Measurements from ENCODE around the gene ZIC3. TPM values are rescaled to one million over a fixed set of nuclear protein-coding genes. Genes with fewer than 3 reads are reported as not detected.
A peak's percentile ranks its signal among the peaks of the same experiment; 100 is the strongest.
"Not testable (repeated sequence)": the region's sequence is repeated elsewhere in the genome, so short reads cannot be mapped to it uniquely, and the experiment has no call there.

Gene ZIC3
- not detected in 2 replicates for total RNA-seq (2014; rRNA removed; shearing (Covaris generic))

DNA sequence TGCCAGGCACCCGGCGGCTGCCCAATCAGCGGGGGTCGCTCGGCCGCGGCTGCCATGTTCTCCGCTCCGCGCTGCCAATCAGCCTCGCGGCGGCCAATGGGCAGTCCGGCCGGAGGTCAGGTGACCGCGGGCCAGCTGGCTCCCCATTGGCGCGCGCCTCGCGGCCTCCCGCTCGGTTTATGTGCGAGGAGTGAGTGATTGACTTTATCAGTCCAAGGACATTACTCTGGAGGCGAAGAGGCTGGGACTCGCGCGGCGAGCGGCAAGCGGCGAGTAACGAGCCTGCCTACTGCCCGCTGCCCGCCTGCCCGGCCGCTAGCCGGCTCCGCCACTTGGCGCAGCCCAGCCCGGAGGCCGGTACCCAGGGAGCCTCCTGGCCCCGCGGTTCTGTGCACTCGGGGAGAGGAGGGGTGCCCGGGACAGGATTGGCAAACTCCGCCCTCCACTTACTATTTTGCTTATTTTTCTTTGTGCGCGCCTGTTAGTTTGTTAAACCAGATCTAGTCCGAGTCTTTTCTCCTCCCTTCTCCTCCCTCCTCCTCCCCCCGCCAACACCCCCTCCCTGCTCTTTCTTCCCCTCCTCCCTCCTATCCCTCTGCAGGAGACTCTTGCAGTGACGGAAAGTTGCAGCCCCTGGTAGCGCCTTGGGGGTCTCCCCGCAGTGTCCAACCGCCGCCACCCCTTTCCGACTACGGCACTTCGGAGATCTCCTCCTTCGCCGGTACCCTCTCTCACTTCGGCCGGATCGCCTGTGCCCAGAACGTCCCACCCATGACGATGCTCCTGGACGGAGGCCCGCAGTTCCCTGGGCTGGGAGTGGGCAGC is at the start of gene ZIC3:
Gene ZIC3, plus strand, starts transcription at position 207 of the 825 bp plus-strand sequence. Its CDS starts 565 bp downstream, at position 772.
- peak; percentile 36 for DNase-seq (ENCODE audit: low read depth)

DNA sequence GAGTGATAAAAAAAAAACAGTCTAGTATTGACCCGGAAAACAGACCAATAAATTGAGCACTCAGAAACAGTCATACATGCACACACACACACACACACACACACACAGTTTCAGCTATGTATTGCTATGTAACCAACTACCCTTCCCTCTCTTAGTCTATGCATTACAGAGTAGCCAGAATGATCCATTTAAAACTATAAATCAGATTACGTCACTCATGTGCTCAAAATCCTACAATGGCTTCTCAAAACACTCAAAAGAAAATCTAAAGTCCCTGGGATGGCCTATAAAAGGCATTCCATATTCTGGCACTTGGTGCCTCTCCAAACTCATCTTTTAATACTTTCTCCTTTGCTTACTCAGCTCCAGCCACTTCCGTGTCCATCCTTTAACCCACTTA is 46.5 kb upstream of the ZIC3 start:
- no peak for DNase-seq (ENCODE audit: low read depth)

DNA sequence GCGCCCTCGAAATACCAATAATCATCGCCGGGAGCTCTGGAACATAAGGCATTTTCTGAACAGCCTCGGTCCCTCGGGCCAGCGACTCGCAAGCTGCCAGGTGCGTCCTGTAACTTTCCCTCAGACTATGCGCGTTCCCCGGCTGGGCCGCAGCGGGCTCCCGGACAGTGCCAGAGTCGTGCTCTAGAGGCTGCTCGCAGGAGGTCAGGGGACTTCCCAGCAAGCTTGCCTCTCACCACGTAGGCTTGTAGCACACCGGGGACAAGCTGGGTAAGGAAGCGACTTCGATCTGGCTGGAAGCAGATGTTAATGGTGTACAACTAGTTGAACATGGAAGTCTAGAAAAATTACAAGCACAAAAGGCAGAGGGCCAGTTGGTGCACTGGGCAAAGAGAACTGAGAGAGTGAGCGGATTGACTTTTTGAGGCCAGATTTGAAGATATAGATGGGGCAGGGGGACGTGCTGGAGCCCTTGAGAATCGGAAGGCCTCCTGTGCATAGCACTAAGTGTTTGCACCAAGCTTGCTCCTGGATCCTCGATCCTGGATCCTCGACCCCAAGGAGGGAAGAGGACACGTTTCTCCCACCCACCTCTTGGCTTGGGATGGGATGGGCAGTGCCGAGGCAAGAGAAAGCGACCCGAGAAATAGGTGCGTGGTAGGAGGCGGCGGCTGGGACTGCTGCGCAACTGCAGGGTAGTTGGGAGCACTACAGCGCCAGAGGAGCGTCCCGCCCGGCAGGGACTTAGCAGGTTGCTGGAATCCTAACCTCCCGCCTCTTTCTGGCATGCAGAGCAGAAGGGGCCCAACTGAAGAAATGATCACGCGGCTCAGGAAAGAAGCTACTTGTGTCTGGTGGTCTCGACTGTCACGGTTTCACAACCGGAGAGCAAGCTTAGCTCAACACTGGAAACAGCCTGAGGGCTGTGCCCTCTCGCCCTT is 19.9 kb upstream of the ZIC3 start:
- no peak for DNase-seq (ENCODE audit: low read depth)

DNA sequence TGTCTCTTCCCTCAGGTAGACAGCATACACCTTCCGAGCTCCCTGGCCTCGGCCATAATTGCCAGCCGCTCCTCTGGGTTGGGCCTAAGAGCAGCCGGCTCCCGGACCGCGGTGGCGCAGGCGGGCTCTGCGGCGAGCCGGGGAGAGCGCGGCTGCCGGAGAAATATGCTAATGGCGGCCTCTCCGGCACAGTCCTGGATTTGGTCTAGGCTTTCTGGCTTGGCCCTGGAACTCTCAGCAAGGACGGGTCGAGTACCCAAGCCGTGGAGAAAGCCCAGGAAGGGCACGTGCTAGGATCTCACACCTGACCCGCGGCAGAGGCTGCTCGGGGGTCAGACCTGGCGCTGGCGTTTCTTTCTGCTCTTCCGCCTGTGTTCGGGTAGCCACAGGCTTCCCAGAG is 18.6 kb upstream of the ZIC3 start:
- DNase-seq (ENCODE audit: low read depth): no peak

DNA sequence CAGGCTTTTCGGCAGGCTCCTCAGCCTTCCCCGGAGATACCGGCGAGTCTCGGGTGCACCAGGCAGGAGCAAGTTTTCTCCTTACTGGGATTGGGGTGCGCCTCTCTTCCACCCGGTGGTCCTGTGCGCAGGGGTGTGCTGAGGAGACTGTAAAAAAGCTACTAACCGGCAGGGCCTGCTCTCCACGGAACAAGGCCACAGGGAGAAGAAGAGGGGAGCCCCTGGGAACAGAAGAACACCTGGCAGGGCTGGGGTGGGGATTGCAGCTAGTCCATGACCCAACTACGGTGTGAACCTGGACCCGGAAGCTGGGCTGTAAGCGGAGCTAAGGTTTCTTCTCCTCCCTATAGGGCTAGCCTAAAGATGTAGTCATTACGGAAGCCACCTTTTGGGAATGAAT is 17.7 kb upstream of the ZIC3 start:
- no peak for DNase-seq (ENCODE audit: low read depth)

DNA sequence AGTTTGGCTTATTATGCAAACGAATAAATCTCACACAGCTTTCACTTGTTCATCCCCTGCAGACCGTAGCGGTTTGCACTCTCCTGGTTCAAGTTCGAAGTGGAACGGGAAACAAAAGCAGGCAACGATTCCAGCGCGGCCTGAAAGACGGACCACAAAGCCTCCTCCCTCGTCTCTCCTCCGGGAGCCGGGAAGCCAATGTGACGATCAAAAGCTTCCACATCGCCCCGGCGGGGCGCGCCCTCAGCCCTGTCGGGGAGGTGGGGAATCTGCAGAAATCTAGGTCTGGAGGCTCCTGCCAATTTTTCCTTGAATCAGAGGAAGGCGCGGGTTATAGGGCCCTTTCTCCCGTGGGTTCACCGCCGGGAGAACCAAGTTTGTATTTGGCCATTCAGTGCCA is 16.9 kb upstream of the ZIC3 start:
- no peak for DNase-seq (ENCODE audit: low read depth)

DNA sequence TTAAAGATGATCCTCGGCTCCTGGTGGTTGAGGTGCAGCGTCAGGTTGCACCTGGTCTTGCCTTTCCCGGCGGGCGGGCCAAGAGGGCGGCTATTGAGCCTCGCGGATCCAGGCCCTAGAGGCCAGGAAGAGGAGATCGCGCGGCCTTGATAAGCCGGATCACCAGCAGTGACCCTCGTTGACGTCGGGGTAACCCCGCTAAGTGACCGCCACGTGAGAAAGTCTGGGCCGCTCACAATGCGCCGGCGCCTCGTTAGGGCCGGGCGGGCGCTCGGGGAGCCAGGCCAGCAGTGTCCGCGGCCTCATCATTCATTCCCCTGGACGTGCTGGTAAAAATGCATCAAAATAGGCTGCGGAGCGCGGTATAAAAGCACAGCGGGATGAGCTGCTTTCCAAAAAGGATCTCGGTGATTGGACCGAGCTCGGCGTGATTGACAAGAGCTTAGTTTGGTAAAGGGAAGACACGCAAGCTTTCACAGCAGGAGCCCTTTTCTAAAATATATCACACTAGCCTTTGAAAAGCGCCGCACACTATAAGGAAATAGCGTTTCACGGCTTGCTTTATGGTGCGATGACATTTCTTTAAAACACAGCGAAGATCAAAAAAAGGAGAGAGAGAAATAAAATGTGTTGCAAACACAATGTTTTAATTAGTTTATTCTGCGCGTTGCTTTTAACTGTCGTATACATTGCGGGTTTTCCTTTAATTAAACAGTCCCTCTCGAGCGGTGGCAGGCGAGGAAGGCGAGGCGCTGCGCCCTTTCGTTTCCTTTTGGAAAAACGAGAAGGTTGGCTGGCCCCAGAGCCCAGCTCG is 15.9 kb upstream of the ZIC3 start:
- DNase-seq (ENCODE audit: low read depth): no peak

DNA sequence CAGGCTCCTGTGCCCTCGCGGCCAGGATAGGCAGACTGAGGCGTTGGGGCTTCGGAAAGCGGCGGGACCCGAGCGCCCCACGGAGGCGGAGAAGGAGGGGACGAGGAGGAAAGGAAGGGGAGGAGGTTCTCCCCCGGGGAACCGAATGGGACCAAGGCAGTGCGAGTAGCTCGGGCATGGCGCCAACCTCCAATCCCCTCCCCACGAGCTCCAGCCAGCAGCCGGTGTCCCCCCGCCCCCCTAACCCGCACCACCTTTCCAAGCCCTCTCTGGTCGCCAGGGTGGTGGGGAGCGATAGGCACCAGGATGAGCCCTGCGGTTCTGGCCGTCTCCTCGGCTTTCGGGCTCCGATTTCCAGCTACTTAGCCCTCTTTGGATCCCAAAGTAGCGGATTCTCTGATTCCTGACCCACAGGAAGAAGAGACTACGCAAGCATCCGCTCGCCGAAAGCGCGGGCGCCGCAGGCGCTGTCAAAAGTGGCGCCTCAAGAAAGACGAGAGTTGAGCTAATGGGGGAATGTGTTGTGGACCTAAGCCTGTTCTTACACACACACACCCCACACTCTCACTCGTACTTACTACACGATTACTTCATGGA is 15.2 kb upstream of the ZIC3 start:
- DNase-seq (ENCODE audit: low read depth): no peak

DNA sequence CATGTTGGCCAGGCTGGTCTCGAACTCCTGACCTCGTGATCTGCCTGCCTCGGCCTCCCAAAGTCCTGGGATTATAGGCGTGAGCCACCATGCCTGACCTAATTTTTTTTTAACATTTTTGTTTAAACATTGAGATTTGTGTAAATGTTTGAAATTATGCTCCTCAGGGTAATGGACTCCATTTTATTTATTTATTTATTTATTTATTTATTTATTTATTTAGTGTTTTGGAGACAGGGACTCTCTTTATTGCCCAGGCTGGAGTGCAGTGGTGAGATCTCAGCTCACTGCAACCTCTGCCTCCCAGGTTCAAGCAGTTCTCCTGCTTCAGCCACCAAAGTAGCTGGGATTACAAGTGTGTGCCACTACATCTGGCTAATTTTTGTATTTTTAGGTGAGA is 13.8 kb upstream of the ZIC3 start:
- not testable (repeated sequence) for DNase-seq (ENCODE audit: low read depth)

DNA sequence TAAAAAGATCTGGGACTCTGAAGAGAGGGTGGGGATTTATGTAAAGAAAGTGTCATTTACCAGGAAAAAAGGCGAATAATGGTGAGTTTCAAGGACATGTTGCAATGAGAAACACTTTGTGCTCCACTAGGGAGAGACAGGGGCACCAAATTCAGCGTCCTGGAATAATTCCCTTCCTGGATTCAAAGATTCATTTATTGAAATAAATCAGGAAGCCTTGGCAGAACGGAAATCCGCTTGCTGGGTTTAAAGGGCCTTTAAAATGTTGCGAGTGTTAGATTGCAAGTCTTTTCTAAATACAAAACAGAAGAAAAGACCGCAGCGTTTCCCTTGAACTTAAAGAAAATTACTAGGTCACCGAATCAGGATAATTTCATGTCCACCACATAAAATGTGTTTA is 3.8 kb upstream of the ZIC3 start:
- no peak for DNase-seq (ENCODE audit: low read depth)

DNA sequence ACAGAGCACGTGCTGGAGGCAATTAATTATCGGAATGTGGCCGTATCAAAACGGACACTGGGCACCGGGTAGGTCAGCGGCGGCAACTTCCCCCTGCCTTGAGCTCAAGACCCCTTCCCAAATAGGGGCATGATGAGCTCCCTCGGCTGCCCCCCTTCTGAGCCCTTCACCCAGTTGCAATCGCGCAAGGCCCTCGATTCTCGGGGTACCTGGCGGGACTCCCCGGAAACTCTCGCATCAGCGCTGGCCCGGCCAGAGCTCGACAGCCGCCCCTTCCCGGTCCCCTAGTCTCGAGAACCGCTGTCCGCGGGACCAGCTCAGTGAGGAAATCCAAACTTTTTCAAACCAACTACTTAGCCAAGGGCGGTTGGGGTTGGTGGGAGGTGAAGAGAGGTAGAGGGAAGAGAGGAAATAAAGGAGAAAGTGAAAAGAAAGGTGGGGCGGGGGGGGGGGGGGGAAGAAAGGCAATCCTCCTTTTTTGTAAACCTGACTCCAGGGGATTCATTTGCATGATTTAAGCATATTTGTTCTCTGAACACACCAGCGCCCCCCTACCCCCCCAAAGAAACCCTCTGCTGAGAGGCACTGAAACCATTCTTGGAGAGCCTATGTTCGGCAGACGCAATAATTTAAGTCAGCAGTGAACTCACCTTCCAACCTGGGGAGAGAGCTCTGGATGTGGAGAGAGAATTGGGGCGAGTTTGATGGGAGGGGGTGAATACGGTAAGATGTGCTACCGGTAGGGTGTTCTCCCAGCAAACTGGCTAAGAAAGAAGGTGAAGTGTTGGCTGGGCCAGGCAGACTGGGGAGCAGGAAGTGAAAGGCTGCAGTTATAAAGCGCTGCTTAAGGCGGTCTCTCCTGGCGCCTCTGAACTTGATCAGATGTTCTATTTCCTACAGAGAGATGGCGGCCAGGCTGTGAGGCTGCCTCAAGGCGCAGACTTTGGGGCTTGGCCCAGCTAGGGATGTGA is 2.0 kb upstream of the ZIC3 start:
- no peak for DNase-seq (ENCODE audit: low read depth)

DNA sequence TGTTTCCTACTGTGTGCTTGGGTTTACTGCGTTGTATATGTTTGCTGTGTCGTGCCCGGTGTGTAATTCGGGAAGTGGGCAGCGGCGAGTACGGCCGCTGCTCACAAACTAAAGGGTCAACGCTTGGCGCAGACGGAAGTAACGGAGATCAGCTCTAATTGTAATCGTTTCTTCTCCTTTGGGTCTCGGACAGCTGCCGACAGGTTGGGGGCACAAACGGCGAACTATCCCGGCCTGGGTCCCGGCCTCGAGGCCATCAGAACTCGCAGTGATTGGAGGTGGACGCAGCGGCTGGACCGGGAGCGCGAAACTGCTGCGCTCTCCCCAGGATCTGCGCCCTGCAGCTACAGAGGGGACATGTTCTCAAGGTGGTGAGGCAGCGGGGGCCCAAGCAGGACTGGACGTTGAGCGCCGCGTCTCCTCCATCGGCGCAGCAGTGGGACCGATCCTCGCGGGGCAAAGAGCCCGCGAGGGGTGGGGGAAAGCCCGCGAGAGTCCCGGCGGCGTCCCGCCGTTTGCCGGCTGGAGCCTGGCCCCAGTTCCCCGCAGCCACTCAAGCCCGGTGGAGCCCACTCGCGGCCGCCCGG is 516 bp upstream of the ZIC3 start:
- DNase-seq (ENCODE audit: low read depth): no peak

DNA sequence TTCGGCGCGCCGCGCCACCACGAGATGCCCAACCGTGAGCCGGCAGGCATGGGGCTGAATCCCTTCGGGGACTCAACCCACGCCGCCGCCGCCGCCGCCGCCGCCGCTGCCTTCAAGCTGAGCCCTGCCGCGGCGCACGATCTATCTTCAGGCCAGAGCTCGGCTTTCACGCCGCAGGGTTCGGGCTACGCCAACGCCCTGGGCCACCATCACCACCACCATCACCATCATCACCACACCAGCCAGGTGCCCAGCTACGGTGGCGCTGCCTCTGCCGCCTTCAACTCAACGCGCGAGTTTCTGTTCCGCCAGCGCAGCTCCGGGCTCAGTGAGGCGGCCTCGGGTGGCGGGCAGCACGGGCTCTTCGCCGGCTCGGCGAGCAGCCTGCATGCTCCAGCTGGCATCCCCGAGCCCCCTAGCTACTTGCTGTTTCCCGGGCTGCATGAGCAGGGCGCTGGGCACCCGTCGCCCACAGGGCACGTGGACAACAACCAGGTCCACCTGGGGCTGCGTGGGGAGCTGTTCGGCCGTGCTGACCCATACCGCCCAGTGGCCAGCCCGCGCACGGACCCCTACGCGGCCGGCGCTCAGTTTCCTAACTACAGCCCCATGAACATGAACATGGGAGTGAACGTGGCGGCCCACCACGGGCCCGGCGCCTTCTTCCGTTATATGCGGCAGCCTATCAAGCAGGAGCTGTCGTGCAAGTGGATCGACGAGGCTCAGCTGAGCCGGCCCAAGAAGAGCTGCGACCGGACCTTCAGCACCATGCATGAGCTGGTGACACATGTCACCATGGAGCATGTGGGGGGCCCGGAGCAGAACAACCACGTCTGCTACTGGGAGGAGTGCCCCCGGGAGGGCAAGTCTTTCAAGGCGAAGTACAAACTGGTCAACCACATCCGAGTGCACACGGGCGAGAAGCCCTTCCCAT is 1.1 kb downstream of the ZIC3 start:
- DNase-seq (ENCODE audit: low read depth): no peak

DNA sequence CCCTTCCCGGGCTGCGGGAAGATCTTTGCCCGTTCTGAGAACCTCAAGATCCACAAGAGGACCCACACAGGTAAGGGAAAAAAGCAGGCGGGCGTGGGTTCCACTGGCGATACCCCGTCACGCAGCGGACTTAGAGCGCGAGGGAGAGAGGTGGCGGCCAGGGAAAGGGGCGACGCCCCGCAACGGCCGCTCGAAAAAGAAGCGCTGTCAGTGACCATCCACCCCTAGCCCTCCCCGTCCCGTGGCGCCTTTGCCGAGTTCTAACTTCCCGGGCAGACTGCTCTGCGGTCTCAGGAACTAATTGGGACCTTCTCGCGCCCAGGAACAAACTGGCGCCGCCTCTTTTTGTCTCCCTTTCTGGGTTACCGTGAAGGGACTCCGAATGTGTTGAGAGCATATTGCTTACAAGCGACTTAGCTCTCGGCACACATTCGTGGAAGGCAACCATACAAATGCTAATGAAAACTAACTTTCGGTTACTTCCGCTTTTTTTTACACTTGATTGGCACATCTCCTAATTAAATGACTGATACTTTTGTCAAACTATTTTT is 1.8 kb downstream of the ZIC3 start:
- no peak for DNase-seq (ENCODE audit: low read depth)

DNA sequence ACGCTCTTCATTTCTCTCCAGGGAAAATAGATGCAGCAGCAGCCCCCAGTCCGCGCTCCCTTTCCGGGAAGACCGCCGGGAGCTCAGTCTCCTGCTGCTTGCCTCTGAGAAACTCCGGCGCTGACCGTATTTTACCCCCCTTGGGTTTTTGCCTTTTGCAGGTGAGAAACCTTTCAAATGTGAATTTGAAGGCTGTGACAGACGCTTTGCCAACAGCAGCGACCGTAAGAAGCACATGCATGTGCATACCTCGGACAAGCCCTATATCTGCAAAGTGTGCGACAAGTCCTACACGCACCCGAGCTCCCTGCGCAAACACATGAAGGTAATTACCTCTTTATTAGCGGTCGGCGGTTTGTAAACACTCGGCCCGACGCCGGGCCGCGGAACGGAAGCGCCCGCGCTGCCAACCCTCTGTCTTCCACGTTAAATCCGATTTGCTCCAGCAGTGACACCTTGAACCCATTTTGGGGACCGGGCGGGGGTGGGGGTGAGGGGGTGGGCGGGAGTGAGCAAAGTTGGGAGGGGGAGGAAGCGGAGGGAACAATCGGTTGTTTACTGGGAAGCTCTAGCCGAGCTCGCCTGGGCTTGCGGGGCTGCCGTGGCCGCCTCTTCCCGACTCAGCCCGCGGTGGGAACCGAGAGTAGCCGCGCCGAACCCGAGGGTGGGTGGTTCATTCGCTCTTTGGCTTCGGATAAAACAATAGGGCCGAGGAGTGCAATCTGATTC is 3.0 kb downstream of the ZIC3 start:
- DNase-seq (ENCODE audit: low read depth): no peak

DNA sequence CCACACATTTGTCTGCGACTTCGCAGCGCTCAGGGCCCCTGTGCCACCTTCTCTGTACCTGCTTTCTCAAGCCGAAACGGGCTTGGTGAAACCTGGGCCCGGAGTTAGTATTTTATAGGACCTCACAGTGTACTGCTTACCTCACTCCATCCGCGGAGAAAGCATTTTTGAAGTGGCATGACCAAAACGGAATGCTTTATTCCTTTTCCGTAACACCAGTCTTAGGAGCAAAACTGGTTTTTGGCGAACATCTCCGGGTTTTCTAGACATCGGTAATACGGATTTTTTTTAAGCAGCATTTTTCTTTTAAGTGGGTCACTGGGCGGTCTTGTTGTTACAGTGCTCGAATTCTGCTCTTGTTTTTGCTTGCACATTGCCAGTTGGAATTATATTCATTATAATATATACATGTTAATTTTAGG is 3.6 kb downstream of the ZIC3 start:
- DNase-seq (ENCODE audit: low read depth): no peak

DNA sequence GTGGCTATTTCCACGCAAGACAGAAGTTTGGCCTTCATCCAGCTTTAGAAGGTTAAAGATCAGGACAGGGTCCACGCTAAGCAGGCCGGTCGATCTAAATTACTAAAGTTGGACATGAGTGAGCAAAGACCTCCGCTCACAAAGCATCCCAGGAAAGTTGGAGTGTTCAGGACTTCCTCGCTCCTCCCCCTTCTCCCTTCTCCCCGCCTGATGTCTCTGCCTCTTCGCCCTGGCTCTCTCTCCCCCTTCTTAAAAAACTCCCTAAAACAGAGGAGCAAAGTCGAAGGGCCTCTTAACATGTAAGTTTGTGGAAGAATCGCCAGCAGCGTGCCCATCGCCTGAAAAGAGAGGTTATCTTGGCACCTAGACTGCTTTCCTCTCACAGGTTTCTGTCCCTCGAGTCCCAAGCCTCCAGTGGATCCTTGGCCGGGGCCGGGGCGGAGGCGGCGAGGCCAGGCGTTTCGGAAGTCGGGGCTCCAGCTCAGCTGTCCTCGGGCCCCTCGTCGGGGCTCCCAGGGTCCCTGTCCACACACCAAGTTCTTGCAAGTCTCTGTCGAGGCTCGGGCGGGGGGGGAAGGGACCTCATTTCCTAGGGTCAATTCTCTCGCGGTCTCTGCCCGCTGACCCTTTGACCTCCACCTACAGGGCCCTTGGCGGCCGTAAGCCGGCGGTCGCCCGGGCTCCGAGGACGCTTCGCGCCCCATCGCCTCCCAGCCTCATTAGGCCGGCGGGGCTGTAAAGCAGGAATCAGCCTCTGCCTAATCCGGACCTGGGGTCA is 7.6 kb downstream of the ZIC3 start:
- DNase-seq (ENCODE audit: low read depth): no peak

Data from RPMI7951 (cell line).